NAMALWA (cell line): ENCODE data around the gene MRFAP1L1.
A peak's percentile ranks its signal among the peaks of the same experiment; 100 is the strongest.
"Not testable (repeated sequence)": the region's sequence is repeated elsewhere in the genome, so short reads cannot be mapped to it uniquely, and the experiment has no call there.

Experiments used
- DNase-seq: peaks from one replicate; pipeline ENCODE4 v3.0.0-alpha.2; 2015; ENCODE audit warnings: low spot score

Gene MRFAP1L1

DNA sequence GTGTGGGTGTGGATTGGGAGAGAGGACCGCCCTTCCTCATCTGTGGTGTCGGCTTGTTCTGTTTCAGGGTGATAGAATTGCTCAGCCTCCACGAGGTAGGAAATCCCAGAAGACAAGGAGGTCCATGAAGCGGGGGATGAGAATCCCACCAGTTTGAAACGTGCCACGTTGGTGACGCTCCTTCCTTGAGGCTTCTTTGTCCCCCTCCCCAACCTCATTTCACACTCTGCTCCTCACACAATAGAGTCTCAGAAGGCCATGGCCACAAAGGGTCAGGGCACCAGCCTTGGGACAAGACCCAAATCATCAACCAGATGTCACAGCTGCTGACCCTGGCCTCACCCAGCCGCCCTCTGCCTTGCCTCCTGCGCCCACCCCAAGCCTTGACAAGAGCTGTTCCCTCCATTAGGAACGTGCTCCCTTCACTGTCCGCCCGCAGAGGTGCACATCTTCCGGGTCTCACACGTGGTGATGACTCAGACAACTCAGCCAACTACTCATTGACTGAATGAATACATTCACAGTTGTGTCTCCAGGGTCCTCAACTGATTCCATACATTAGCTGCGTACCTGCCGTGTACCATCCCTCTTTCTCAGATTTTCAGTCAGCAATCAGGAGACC lies 24.6 kb upstream of the MRFAP1L1 start:
- DNase-seq: no peak

- no peak for DNase-seq
Observed at GRCh38 chr4:6733358-6734164, 23.9 kb upstream of the MRFAP1L1 start.

DNA sequence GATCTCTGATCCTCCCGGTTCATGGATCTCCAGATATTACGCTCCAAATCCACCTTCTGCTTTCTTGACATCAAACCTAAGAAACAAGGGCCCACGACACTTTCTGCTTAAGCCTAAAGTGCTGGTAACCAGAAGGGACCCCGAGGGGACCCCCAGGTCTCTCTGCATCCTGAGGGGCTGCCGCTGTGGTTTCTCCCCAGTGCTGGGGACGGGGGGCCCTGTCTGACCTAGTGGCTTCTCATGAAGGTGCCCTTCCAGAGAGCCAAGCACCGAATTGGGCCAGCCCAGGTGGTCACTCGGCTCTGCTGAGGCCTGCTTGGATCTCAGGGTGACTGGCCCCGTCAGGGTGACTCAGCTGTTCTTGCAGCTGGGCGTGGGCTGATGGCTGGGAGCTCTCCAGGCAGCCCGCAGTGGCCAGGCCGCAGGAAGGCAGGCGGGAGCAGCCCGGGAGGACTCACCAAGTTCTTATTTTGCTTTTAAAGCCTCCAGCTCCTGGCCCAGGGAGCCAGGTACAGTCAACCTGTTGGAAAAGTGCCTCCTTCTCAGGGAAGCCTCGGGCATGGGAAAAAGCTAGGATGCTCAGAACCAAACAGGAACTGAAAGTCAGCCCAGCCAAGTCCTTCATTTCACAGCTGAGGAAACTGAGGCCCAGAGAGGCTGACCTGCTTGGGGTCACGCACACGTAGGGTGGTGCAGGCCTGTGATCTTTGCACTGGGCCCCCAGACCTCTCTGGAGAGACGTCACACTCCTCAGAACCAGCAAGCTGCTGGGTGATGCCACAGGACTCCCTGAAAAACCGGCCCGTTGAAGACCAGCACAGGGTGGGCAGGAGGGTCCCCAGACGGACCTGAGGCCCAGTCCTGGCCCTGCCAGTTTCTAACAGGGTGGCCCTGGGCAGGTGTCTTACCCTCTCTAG lies 23.0 kb upstream of the MRFAP1L1 start:
- no peak for DNase-seq

DNA sequence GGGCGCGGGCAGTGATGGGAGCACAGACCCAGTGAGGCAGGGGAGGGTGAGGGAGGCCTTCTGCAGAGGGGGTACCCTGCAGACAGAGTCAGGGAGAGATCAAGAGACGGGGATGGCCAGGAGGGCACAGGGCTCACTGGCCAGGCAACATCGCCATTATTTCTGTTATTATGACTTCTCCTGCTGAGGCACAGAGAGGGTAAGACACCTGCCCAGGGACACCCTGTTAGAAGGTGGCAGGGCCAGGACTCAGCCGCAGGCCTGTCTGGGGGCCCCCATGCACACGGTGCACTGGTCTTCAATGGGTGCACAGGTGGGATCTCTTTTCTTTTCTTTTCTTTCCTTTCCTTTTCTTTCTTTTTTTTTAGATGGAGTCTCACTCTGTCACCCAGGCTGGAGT lies 22.1 kb upstream of the MRFAP1L1 start:
- DNase-seq: no peak

GRCh38 chr4:6731318-6731675 lies 21.6 kb upstream of the MRFAP1L1 start:
- DNase-seq: no peak

GRCh38 chr4:6730603-6731317 lies 21.1 kb upstream of the MRFAP1L1 start:
- DNase-seq: no peak

DNA sequence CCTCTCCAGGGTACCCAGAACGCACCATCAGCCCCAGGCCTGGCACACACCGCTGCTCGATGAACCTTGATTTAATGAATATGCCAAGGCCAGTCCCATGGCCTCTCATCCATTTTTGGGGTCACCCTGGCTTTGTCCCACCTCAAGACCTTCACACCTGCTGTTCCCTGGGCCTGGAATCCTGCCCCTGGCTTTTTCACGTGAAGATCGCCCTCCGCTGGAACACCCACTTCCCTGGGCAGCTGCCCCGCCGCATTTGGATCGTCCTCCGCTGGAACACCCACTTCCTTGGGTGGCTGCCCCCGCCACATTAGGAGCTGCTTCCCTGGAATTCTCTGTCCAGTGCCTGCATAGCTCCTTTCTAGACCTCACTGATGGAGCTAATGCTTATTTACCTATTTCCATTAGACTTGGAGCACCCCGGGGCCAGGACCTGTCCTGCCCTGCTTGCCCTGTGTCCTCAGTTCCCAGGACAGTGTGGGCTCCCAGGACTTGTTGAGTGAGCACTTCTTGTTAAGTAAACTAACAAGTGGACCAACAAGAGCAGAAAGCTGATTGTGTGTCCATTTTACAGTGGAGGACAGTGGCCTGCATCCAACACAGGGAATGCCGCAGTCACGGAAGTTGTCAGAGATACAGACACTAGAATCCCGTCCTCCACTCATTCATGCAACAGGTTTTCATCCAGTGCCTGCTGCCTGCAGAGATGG lies 18.8 kb upstream of the MRFAP1L1 start:
- DNase-seq: no peak

- no peak for DNase-seq
Observed at GRCh38 chr4:6727943-6728250, 18.2 kb upstream of the MRFAP1L1 start.

DNA sequence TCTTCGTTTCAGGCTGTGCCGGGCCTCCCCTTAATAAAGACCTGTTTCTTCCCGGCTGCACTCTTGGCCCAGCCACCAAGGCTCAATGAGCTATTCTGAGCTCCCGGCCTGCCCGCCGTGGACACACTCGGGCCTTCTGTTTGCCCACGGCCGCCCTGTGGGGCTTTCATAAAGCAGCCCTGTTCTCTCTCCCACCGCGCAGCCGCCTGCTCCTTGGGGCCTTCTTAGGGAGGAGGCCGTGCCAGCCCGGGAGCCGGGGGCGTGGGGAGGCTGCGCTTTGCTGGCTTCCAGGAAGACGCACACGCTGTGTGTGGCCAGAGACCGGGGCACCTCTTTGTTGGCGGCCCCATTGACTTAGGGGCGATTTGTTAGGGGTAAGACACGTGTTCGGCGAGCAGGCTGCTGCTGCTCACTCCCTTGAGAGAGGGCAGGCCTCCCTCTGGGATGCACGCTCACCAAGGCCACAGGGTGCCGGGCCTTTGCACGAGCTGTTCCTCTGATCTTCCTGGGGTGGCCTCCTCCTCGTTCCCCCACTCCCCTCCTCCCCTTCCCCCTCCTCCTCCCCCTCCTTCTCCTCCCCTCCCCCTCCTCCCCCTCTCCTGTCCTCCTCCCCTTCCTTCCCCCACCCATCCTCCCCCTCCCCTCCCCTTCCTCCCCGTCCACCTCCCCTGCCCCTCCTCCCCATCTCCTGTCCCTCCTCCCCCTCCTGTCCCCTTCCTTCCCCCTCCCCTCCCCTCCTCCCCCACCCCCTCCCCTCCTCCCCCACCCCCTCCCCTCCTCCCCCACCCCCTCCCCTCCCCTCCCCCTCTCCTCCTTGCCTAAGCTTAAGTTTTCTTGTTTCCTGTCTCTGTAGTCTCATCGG lies 17.6 kb upstream of the MRFAP1L1 start:
- DNase-seq: no peak

DNA sequence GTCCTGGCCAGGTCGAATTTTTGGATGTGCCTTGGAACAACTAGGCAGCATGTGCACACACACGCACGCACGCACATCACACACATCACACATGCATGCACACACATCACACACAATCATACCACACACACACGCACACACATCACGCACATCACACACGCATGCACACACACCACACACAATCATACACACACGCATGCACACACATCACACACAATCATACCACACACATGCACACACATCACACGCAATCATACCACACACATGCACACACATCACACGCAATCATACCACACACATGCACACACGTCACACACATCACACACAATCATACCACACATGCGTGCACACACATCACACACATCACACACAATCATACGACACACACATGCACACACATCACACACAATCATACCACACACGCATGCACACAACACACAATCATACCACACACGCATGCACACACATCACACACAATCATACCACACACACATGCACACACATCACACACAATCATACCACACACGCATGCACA lies 15.8 kb upstream of the MRFAP1L1 start:
- DNase-seq: not testable (repeated sequence)

DNA sequence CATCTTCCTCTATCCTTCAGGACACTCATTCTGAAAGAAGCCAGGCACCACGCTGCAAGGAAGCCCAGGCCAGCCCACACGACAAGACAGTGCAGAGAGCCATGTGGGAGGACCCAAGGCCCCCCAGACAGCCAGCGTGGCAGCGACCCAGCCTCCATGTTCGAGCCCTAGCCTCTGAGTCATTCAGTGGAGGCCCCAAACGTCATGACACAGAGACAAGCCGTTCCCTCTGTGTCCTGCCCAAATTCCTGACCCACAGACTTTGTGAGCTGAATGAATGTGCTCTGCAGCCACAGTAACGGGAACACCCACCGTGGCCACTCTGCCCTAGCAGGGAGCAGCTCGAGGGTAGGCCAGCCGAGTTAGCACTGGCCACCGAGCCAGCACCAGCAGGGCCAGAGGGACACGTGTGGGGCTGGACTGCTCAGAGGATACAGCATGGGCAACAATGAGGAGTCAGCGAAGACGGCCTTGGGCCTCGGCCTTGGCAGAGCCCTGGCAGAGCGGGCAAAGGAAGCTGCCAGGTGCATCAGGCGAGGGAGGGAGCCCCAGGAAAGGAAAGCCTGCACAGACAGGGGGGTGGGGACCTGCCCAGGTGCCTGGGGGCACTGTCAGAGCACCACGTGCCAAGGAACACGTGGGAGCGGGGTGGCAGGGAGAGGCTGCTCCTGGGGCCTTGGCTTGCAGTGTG lies 14.9 kb upstream of the MRFAP1L1 start:
- DNase-seq: no peak

DNA sequence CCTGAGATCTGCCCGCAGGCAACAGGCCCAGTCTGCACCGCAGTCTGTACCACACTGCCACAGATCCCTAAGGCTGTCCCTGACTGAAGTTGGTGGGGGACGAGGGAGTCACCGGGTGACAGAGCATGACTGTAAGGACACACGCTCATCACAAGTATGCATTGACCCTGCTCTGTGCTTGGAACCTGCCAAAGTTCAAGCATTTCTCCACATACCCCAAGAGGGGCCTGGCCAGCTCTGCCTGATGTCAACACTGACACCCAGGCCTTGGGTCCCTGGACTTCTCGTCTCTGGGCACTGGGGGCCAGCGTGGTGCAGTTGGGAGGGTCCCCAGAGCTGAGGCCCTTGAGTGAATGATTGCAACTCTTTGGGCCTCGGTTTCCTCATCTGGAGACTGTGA lies 14.2 kb upstream of the MRFAP1L1 start:
- DNase-seq: no peak

DNA sequence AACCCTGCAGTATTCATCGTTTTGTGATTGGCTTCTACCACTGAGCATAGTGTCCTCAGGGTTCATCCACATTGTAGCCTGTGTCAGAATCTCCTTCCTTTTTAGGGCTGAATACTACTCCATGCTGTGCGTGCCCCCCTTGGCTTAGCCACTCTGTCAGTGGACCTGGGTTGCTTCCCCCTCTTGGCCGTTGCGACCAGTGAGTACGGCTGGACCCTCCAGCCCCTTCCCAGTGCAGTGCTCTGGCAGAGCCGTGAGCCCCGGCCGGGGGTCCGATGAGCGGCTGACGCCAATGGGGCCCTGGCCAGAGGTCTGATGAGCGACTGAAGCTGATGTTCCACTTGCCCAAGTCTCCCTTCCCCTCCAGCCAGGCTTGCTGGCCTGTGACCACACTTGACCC lies 13.2 kb upstream of the MRFAP1L1 start:
- no peak for DNase-seq

GRCh38 chr4:6721121-6721520 lies 11.5 kb upstream of the MRFAP1L1 start:
- no peak for DNase-seq

- peak; percentile 79 for DNase-seq
Observed at GRCh38 chr4:6720202-6720699, 10.6 kb upstream of the MRFAP1L1 start.

DNA sequence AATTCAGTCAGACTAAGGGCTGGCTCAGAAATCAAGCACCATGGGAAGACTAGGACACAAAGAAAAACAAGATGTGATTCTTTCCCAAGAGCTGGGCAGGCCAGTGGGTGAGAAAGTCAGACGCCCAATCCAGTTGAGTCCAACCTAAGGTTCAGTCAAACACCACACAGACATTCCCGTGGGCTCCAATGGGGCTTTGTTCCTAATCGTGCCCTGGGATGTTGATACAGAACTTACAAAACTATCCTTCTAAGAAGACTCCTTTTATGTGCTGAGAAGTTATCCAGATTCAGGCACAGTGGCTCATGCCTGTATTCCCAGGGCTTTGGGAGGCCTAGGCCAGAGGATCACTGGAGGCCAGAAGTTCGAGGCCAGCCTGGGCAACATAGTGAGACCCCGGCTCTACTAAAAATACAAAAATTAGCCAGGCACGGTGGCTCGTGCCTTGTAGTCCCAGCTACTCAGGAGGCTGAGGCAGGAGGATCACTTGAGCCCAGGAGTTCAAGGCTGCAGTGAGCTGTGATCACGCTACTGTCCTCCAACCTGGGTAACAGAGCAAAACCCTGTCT lies 10.0 kb upstream of the MRFAP1L1 start:
- no peak for DNase-seq

- DNase-seq: no peak
Observed at GRCh38 chr4:6718932-6719610, 9.4 kb upstream of the MRFAP1L1 start.

- DNase-seq: no peak
Observed at GRCh38 chr4:6716958-6717655, 7.4 kb upstream of the MRFAP1L1 start.
